Measurements from ENCODE around the gene CDH4. TPM values are rescaled to one million over a fixed set of nuclear protein-coding genes. Genes with fewer than 3 reads are reported as not detected.
A peak's percentile ranks its signal among the peaks of the same experiment; 100 is the strongest.

The CDH4 gene
- total RNA-seq, 1 donor from 2014 or later: 0.06 TPM

DNA sequence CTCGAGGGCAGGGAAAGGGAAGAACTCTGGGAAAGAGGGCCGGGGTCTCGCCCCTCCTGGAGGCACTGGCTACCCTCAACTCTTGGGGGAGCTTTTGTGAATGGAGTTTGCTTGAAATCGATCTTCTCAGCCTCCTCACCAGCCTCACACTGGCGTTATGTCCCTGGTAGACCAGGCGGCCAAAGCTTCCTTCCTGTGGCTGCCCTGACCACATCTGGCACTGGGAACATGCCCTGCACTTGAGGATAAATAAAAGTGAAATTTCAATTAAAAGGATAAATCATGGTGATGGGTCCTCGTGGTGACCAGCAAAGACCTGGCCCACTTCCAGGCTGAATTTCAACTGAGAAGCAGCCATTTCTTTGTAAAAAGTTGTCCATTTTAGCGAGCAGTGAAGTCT is 578.9 kb downstream of the CDH4 start:
- H3K9me3 ChIP-seq: no peaks in the 10 kb centered on the region
- TF ChIP-seq, protein P1, sequence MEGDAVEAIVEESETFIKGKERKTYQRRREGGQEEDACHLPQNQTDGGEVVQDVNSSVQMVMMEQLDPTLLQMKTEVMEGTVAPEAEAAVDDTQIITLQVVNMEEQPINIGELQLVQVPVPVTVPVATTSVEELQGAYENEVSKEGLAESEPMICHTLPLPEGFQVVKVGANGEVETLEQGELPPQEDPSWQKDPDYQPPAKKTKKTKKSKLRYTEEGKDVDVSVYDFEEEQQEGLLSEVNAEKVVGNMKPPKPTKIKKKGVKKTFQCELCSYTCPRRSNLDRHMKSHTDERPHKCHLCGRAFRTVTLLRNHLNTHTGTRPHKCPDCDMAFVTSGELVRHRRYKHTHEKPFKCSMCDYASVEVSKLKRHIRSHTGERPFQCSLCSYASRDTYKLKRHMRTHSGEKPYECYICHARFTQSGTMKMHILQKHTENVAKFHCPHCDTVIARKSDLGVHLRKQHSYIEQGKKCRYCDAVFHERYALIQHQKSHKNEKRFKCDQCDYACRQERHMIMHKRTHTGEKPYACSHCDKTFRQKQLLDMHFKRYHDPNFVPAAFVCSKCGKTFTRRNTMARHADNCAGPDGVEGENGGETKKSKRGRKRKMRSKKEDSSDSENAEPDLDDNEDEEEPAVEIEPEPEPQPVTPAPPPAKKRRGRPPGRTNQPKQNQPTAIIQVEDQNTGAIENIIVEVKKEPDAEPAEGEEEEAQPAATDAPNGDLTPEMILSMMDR (IDR thresholded peaks at IDR 0.05): no peak
- no peak for ATAC-seq
- no peak overlapping the region for H3K27ac ChIP-seq
- intact Hi-C loops (cut with DNase I): no loop called here
- peak; percentile 21 for DNase-seq
- peaks cover 27% of the 10 kb centered on the region for H3K27me3 ChIP-seq (ENCODE audit: low read depth)
- H3K4me1 ChIP-seq: no peaks in the 10 kb centered on the region
- no peaks in the 10 kb centered on the region for H3K36me3 ChIP-seq
- no peak overlapping the region for H3K4me3 ChIP-seq

- Histone ChIP-seq H3K27me3 (ENCODE audit: low read depth) (peaks cover 27% of the 10 kb centered on the region), H3K4me1 (no peaks in the 10 kb centered on the region), H3K9me3 (no peaks in the 10 kb centered on the region), H3K36me3 (no peaks in the 10 kb centered on the region), H3K4me3 (no peak overlapping the region), H3K27ac (no peak overlapping the region)
- intact Hi-C loops (cut with DNase I): no loop called here
- TF ChIP-seq, protein P1 (IDR thresholded peaks at IDR 0.05): no peak
- DNase-seq (no peak), ATAC-seq (no peak)
Measured at GRCh38 chr20:61832181-61832580, 580.1 kb downstream of the CDH4 start.

DNA sequence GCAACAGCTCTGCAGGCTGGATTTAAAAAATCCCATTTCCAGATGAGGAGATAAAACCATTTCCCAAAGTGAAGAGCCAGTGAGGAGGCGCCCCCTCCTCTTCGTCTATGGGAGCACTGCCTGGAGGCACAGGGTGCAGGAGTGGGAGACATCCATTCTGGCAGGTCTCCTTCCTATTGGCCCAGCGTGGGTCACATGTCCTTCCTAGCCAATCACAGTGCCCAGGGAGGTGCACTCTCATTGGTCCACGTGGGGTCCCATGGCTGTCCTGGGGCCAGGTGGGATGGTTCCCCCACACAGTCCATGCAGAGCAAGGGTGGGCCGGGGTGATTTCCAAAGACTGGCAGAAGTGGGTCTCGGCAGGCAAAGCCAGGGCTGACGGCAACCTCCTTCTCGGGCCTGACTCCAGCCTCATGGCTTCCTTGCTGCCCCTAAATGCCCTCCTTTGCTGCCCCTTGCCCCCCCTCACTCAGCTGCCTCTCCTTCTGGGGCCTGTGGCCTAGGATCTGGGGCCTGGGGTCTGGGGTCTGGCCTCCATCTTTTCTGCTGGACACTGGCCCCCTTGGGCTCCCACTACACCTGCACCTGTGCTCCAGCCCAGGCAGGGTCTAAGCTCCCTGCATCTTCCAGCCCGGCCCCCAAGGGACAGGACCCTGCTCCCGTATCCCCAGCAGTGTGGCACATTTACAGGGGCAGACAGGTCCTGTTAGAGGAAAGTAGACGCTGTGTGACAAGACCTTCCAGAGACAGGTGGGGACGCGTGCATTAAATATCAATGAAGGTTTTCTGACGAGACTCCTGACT is 581.9 kb downstream of the CDH4 start:
- ATAC-seq (no peak), DNase-seq (peak; percentile 21)
- Histone ChIP-seq H3K27ac (no peak overlapping the region), H3K9me3 (no peaks in the 10 kb centered on the region), H3K4me3 (no peak overlapping the region), H3K36me3 (no peaks in the 10 kb centered on the region), H3K27me3 (ENCODE audit: low read depth) (peaks cover 27% of the 10 kb centered on the region), H3K4me1 (no peaks in the 10 kb centered on the region)
- TF ChIP-seq, protein P1 (IDR thresholded peaks at IDR 0.05): no peak
- intact Hi-C loops (cut with DNase I): no loop called here

DNA sequence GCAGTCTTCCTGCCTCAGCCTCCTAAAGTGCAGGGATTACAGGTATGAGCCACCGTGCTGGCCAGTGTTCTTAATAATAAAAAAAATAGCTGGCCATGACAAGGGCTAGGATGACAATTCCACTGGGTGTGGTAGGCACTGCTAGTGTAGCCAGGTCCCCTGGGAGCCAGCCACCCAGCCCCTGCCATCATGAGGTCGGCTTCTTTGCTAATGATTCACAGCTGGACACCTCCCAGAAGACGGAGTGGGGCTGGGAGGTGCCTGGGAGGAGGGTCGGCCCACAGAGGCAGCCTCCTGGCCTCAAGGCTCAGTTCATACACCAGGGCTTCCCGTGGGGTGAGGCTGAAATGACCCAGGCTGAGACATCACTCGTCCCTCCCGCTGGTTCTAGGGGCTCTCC is 583.2 kb downstream of the CDH4 start:
- peaks cover 19% of the 10 kb centered on the region for H3K27me3 ChIP-seq (ENCODE audit: low read depth)
- DNase-seq: peak; percentile 31
- no peaks in the 10 kb centered on the region for H3K4me1 ChIP-seq
- TF ChIP-seq, protein P1 (IDR thresholded peaks at IDR 0.05): no peak
- H3K27ac ChIP-seq: no peak overlapping the region
- no peak overlapping the region for H3K4me3 ChIP-seq
- no peaks in the 10 kb centered on the region for H3K36me3 ChIP-seq
- intact Hi-C loops (cut with DNase I): no loop called here
- no peak for ATAC-seq
- H3K9me3 ChIP-seq: no peaks in the 10 kb centered on the region

DNA sequence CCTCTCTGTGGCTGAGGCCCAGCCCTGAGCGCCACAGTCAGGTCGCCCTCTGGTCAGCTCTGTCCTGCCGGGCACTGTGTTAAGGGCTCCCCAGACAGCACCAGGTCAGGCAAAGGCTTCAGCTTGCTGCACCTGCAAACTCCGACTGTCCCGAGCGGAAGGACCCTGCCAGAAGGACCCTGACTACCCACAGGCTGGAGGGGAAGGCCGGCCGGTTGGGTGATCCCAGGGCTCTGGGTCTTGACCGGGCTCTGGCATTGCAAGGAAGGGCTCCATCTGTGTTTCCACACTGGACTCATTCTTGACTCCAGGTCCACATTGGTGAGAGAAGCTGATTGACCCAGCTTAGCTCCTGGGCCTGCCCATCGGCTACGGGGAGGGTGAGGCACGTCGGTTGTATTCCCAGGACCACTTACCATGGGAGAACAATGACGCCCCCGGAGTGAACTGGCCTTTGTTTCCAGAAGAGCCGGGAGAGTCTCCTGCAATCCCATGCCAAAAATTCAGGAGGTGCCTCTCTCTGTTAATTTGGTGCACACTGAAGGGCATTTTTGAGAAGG is 583.8 kb downstream of the CDH4 start:
- H3K36me3 ChIP-seq: no peaks in the 10 kb centered on the region

More for the DNA sequence above, 583.8 kb downstream of the CDH4 start:
- TF ChIP-seq, protein P1 (IDR thresholded peaks at IDR 0.05): no peak
- intact Hi-C loops (cut with DNase I): no loop called here
- peaks cover 14% of the 10 kb centered on the region for H3K27me3 ChIP-seq (ENCODE audit: low read depth)
- no peaks in the 10 kb centered on the region for H3K4me1 ChIP-seq
- H3K9me3 ChIP-seq: no peaks in the 10 kb centered on the region
- H3K4me3 ChIP-seq: no peak overlapping the region
- DNase-seq (peak; percentile 24), ATAC-seq (no peak)
- no peak overlapping the region for H3K27ac ChIP-seq
